Raji (cell line): ENCODE measurements around the gene TSHB.

Experiments
- POLR2A ChIP-seq: IDR thresholded peaks from 2 replicates; pipeline ENCODE4 v1.6.1; 2011; ENCODE audit warnings: low read depth, low read length, control low read depth; ENCODE audit not compliant: insufficient read depth

Gene TSHB

DNA sequence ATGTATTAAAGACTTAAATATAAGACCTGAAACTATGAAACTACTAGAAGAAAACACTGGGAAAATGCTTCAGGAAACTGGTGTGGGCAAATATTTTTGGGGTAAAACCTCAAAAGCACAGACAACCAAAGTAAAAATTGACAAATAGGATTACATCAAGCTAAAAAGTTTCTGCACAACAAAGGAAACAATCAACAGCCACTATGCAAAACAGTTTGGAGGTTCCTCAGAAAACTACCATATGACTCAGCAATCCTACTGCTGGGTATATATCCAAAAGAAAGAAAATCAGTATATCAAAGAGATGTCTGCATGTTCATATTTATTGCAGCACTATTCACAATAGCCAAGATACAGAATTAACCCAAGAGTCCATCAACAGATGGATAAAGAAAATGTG lies 17.1 kb downstream of the TSHB start:
- TF ChIP-seq POLR2A: no peak

DNA sequence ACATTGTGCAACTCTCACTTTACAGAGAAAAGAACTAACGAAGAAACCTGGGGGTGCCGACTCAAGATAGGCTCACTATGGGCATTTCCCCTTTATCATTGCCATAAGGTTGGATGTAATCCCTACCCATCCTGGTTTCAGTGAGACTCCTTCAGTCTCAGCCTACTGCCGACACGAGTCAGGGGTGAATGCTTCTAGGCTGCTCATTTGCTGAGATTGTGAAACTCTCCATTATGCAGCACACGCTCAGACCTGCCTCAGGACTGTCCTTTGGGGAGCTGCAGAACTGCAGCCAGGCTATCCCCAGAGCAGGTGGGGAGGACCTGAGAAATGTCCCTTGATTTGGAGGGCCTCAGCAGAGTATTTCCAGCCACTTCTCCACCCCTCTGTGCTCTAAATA lies 22.2 kb downstream of the TSHB start:
- TF ChIP-seq POLR2A: no peak

DNA sequence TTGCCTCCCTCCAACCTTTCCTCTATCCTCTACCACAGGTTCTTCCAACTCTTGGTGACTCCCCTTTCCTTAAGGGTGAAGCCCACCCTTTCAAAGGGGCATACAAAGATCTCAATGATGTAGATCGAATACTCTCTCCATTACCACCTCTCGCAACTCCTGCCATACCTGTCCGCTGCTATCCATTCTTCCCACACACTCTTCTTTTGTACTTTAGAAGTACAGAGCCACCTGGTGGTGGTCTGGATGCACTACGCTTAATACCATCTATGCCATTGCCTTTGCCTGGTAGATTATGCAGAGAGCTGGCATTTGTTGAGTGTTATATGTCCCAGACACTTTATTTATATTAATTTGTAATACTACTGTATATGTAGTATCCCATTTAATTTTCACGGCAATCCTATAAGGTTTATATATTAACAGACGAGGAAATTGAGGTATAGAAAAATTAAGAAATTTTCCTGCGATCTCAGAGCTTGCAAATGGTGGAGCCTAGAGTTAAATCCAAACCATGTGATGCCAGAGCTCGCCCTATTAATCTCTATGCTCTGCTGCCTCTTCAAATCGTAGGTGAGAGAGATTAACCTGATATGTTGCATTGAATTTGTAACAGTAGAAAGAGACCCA lies 22.9 kb downstream of the TSHB start:
- TF ChIP-seq POLR2A: no peak

DNA sequence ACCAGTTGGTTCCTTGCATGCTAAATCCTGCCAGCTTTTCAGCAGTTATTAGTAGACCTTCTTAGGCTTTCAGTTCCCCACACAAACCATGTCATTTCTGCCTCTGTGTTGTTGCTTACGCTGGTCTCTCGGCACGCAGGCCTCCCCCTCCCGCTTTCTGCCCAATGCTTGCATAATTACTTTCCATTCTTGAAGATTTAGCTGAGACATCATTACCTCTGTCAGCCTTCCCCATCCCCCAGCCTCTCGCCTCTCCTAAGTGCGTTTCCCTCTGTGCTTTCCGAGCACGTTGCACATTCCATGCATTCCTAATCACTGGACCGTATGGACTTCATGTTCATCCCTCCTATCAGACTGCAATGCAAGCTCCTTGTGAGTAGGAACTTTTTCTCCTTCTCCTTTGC lies 26.8 kb downstream of the TSHB start:
- TF ChIP-seq POLR2A: no peak

DNA sequence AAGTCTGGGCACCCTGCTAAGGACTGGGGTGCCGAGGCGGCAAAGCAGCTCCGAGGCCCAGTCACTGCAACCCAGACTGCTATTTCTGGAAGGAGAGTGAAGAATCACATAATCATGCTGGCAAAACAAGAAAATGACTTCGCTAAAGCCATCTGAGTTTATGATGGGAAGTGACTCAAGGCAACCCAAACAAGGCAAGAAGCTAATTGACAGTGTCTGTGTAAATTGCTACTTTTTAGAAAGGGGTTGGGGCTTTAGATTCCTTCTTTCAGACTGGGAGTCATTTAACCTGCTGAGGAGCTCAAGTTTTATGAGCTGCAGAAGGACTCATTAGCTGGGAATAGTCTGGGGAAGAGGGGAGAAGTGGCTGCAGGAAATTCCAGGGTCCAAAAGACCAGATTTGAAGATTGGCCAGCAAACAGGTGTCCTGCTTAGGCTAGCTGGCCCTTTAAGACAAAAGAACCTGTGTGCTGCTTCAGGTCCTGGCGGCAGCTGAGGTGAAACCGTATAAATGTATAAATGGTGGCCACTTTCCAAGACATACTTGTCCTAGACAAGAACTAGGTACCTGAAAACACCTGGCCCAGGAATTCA lies 28.1 kb downstream of the TSHB start:
- TF ChIP-seq POLR2A: no peak

DNA sequence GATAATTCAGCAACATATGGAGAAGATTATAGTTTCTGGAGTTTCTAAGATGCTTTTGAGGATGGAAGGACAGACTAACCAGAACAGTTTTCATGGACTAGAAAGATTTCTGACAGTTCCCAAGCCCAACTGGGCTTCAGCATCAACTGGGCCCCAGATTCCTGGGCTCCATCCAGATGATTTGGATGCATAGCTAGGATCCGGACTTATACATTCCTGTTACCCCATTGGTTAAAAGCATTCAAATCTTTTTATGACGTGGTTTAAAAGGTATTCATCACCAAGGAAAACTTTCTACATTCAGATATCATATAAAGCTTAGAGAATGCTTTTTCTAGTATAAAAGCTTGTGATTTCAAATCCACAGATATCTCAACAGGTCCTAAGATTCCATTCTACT lies 29.7 kb downstream of the TSHB start:
- no peak for TF ChIP-seq POLR2A

DNA sequence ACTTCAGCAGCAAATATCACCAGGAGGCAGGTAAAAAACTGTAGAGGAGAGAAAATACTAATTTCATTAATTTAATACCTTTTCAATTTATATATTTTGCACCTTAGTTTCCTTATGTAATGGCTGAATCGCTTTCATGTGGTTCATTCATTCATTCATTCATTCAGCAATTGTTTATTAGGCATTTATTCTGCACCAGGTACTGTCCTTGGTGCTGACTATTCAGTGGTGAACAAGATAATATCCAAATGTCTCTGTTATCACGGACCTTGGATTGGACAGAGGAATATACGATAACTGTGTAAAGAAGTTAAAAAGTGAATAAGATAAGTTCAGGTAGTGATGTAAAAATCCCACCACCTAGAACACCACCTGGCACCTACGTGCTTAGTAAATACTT lies 30.9 kb downstream of the TSHB start:
- no peak for TF ChIP-seq POLR2A

DNA sequence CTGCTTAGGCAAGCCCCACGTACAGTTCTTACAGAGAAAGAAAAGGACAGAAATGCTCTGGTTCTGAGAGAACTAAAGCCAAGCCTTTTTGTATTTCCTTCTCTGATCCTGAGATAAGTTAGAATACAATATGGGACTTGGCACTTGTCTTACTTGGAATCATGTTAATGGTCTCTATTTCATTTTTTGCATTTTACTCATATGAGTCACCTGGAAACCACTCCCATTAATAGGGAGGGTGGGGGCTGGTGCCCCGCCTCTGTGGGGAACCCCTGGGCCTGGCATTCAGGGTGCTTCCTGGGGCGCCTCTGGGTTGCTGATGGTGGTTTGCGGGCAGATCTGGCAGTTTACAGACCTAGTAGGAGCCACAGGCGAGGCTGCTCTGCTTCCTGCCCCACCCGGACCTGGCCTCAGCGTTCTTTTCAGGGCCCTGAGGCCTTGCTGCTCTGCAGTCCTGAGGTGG lies 32.9 kb downstream of the TSHB start:
- TF ChIP-seq POLR2A: no peak

DNA sequence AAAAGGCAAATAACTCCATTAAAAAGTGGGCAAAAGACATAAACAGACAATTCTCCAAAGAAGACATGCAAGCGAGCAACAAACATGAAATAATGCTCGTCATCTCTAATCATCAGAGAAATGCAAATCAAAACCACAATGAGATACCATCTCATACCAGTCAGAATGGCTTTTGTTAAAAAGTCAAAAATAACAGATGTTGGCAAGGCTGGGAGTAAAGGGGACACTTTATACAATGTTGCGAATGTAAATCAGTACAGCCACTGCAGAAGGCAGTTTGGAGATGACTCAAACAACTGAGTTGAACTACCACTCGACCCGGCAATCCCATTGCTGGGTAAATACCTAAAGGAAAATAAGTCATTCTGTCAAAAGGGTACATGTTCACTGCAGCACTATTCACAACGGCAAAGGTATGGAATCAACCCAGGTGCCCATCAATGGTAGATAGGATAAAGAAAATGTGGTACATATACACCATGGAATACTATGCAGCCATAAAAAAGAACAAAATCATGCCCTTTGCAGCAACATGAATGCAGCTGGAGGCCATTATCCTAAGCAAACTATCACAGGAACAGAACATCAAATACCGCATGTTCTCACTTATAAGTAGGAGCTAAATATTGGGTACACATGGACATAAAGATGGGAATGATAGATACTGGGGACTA lies 33.7 kb downstream of the TSHB start:
- no peak for TF ChIP-seq POLR2A

DNA sequence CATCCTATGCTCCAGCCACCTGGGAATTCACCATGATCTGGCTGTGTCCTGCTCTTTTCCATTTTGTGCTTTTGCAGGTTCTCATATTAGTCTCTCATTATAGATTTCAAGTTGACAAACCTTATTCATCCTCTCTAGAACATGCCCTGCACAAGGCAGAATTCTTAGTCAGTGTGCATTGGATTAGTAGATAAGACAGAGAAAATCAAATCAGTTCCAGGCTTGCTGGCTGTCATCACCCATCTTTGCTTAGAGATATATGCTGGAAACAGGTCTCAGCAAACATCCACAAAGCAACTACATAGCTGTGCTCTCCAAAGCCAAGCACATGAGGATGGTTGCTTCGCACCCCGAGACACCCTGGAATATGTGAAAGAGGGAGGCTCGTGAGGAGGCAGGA lies 34.8 kb downstream of the TSHB start:
- no peak for TF ChIP-seq POLR2A

DNA sequence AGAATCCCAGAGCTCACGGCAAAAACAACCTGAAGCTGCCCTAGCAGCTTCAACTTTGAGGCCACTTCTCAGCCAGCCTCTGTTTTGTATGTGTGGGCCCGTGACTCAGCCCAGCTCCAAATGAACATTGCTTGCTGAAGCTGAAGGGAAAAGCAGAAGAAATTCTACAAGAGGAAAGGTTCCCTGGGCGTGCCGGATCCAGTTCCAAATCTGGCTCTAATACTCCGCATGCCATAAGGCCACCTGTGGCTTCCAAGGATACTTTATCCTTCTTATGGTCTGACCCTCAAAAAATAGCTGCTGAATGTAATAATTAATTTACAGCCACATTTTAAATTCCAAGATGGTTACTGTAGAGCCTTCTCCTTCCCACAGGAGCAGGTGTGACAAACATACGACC lies 35.4 kb downstream of the TSHB start:
- no peak for TF ChIP-seq POLR2A

DNA sequence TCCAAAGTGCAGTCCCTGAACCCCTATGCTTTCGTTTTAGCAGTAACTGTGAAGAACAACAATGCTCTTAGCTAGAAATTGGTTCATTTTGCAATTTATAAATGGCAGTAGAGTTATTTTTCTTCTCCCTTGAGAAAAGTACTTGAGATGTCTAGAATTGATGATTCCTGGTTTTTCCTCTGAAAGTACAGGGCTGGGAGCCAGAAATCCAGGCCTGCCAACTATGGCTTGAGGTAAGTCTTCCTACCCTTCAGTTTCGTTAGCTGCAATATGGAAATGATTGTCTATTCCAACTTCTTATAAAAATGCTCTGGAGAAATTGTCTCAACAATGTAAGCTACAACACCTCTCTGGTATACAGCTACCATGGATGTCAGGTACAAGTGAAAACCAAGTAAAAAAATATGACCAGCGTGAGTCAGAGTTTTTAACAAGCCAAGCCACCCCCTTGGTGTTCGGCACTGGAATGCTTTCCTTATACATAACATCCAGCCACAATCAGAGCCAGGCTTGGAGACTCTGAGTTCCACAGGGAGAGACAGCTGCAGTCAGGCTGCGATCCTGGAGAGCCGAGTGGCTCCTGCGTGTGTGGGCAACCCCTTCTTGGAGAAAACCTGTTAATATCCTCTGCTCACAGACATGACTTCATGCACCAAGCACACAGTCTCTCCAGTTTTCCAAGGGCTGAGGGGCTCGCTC lies 37.7 kb downstream of the TSHB start:
- TF ChIP-seq POLR2A: no peak

DNA sequence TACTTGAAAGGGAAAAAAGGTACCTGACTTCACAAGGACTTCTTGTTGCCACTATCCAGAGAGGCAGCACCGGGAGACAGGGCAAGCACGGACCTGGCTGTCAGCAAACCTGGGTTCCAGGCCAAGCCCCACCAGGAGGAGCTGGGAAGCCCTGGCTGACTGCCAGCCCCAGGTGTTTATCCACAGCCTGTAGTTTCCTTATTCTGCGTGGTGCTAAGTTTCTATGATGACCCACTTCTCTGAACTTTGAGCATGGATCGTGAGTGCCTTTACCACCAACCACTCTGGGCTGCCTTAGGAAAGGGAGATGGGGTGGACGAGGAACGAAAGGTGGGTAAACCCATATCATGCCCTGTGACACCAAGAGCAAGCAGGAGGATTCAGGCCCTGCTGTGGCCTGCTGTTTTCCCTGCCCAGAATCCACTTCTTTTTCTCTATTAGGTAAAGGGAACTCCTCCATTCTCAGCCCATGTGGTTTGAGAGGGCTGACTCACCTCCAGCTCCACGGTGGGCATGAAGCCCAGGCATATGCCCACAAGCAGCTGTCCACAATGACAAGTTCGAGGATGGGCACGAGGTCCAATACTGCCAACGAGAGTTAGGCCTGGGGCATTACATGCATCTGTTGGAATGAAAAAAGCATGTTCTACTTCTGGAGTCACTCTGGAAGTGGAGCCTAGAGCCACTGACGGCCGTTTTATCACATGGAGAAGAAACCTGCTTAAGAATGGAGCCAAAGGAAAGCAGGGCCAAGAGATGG lies 39.4 kb downstream of the TSHB start:
- no peak for TF ChIP-seq POLR2A

DNA sequence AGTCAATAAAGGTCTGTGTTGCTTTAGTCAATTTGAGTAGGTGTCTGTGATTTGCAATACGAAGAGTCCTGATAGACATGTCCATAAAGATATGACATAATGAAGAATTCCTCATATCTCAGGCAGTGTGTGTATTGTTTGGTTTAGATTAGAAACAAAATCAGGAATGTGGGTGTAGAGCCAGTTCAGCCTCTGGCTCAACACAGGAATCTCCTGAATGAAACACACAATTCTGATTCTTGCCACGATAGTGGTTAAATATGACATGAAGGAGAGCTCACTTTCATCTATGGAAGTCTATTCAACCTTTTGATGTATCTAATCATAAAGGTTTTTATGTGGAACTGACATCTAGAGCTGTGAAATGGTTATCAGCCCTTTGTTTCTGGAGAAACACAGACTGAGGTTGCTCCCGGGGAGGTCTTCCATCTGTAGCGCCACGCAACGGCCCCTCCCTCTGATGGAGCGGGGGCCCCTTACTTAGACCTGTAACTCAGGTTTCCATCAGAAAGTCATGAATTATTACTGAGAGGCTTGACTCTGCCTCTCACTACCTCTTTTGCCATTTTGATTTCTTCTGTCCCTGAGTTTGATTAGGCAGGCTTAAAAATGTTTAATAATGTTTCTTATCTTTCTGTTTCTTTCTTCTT lies 40.2 kb downstream of the TSHB start:
- no peak for TF ChIP-seq POLR2A
